Panc1 (cell line): ENCODE data around the gene TNIP1.

ENCODE experiments used
- CTCF ChIP-seq: fragments of 450-650 bp; IDR thresholded peaks from 2 replicates; pipeline ENCODE4 v1.5.1; 2017; ENCODE audit warnings: mild to moderate bottlenecking
- POLR2AphosphoS5 ChIP-seq: IDR thresholded peaks from 2 replicates; pipeline ENCODE4 v1.6.1; 2012; ENCODE audit warnings: mild to moderate bottlenecking, low read depth, low read length, moderate library complexity
- TF ChIP-seq, protein P1 (sequence below), 2 experiments: IDR thresholded peaks; 2 replicates each; pipeline ENCODE4 v1.6.1; 2011 to 2012; ENCODE audit warnings: low read depth in 2 of 2, control low read depth in 1 of 2, low read length in 1 of 2, mild to moderate bottlenecking in 1 of 2, moderate library complexity in 1 of 2; ENCODE audit not compliant: insufficient read depth in 1 of 2

GRCh38 chr5:151036556-151036955, 44.3 kb downstream of the TNIP1 start:
- TF ChIP-seq POLR2AphosphoS5 (no peak), CTCF (no peak)
- TF ChIP-seq, protein P1, sequence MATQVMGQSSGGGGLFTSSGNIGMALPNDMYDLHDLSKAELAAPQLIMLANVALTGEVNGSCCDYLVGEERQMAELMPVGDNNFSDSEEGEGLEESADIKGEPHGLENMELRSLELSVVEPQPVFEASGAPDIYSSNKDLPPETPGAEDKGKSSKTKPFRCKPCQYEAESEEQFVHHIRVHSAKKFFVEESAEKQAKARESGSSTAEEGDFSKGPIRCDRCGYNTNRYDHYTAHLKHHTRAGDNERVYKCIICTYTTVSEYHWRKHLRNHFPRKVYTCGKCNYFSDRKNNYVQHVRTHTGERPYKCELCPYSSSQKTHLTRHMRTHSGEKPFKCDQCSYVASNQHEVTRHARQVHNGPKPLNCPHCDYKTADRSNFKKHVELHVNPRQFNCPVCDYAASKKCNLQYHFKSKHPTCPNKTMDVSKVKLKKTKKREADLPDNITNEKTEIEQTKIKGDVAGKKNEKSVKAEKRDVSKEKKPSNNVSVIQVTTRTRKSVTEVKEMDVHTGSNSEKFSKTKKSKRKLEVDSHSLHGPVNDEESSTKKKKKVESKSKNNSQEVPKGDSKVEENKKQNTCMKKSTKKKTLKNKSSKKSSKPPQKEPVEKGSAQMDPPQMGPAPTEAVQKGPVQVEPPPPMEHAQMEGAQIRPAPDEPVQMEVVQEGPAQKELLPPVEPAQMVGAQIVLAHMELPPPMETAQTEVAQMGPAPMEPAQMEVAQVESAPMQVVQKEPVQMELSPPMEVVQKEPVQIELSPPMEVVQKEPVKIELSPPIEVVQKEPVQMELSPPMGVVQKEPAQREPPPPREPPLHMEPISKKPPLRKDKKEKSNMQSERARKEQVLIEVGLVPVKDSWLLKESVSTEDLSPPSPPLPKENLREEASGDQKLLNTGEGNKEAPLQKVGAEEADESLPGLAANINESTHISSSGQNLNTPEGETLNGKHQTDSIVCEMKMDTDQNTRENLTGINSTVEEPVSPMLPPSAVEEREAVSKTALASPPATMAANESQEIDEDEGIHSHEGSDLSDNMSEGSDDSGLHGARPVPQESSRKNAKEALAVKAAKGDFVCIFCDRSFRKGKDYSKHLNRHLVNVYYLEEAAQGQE (IDR thresholded peaks at IDR 0.05; ENCODE audit: insufficient read depth in 1 of 2, low read depth in 2 of 2, low read length in 1 of 2): no peak
